ENCODE results near the gene MTMR10. TPM values are rescaled to one million over a fixed set of nuclear protein-coding genes. Genes with fewer than 3 reads are reported as not detected.

Gene MTMR10
- total and polyA plus RNA-seq, 2 of the 4 experiments (the other 2 are of a cell fraction): 11.2 to 13.8 TPM

- Histone ChIP-seq H2AK5ac (ENCODE audit: low read depth, low read length) (no peak overlapping the region), H3K18ac (ENCODE audit: low read depth, low read length) (no peak overlapping the region), H3K27me3 (ENCODE audit: control insufficient read depth, insufficient read depth, low read length) (no peaks in the 10 kb centered on the region), H4K91ac (ENCODE audit: insufficient read depth, low read depth, low read length) (no peak overlapping the region), H3K79me1 (ENCODE audit: low read depth in 1 of 2, low read length in 2 of 2) (no peaks in the 10 kb centered on the region), H2BK5ac (ENCODE audit: low read depth, low read length, poor library complexity, severe bottlenecking) (no peak overlapping the region), H2BK15ac (ENCODE audit: low read depth, low read length) (no peak overlapping the region), H4K20me1 (ENCODE audit: insufficient read depth, low read length) (peaks cover 12% of the 10 kb centered on the region; the same call in 1 of the 2 replicates), H3K4me3 (ENCODE audit: insufficient read depth, low read depth, low read length) (no peak overlapping the region), H3K36me3 (ENCODE audit: control insufficient read depth, insufficient read depth, low read length) (peaks cover 21% of the 10 kb centered on the region; the same call in 1 of the 2 replicates), H2BK120ac (ENCODE audit: low read depth, low read length) (no peak overlapping the region), H3K23ac (ENCODE audit: low read depth, low read length) (no peak overlapping the region), H4K5ac (ENCODE audit: low read depth, low read length) (no peak overlapping the region), H3K9me1 (ENCODE audit: insufficient read depth, low read length) (peaks cover 9% of the 10 kb centered on the region; the same call in 1 of the 2 replicates), H3K56ac (ENCODE audit: extremely low read depth, insufficient read depth, low read length) (no peak overlapping the region), H3K4me2 (ENCODE audit: low read depth, low read length) (no peak overlapping the region), H4K8ac (ENCODE audit: low read depth in 2 of 2, low read length in 2 of 2) (no peak overlapping the region), H3K9me3 (ENCODE audit: control insufficient read depth, insufficient read depth, low read length) (no peaks in the 10 kb centered on the region), H2AK9ac (replicated peaks; ENCODE audit: low read depth, low read length, poor library complexity) (no peak overlapping the region), H3K27ac (ENCODE audit: insufficient read depth, low read length) (no peak overlapping the region), H2BK20ac (ENCODE audit: low read depth, low read length) (no peak overlapping the region), H3K4ac (ENCODE audit: low read depth, low read length) (no peak overlapping the region), H3K9ac (ENCODE audit: low read depth, low read length) (no peak overlapping the region), H2AFZ (replicated peaks; ENCODE audit: low read length, poor library complexity) (no peak overlapping the region), H3K14ac (replicated peaks; ENCODE audit: low read depth, low read length) (no peak overlapping the region), H3K4me1 (ENCODE audit: control insufficient read depth, insufficient read depth, low read length) (peaks cover 3% of the 10 kb centered on the region)
- ChIA-PET CTCF (no interaction called here), POLR2A (ENCODE audit: unreplicated experiment) (no interaction called here)
- dilution Hi-C loops (cut with HindIII; ENCODE audit: low sequenced_read_pairs, unreplicated experiment): no loop called here
- no peak for DNase-seq
- TF ChIP-seq POLR2A (IDR thresholded peaks at IDR 0.05; ENCODE audit: low read depth, low read length) (no peak), CHD1 (IDR thresholded peaks at IDR 0.05; ENCODE audit: low read depth, low read length) (no peak), BHLHE40 (IDR thresholded peaks at IDR 0.05; ENCODE audit: low read depth, low read length) (no peak), MAZ (IDR thresholded peaks at IDR 0.05; ENCODE audit: borderline replicate concordance, low read depth, low read length) (no peak), SMC3 (IDR thresholded peaks at IDR 0.05; ENCODE audit: low read depth, low read length) (no peak), CEBPB (IDR thresholded peaks at IDR 0.05; ENCODE audit: low read depth, low read length) (no peak), FOS (IDR thresholded peaks at IDR 0.05; ENCODE audit: low read depth, low read length) (no peak), RFX5 (IDR thresholded peaks at IDR 0.05; ENCODE audit: low read depth, low read length) (no peak), RAD21 (IDR thresholded peaks at IDR 0.05; ENCODE audit: low read length) (no peak), MXI1 (IDR thresholded peaks at IDR 0.05; ENCODE audit: borderline replicate concordance, low read depth, low read length) (no peak), NFE2L2 (IDR thresholded peaks at IDR 0.05; ENCODE audit: low read depth, low read length) (no peak), ELK1 (IDR thresholded peaks at IDR 0.05; ENCODE audit: borderline replicate concordance, low read depth, low read length) (no peak), MAFK (IDR thresholded peaks at IDR 0.05; ENCODE audit: low read depth, low read length) (no peak), USF2 (IDR thresholded peaks at IDR 0.05; ENCODE audit: low read depth, low read length) (no peak), RCOR1 (IDR thresholded peaks at IDR 0.05; ENCODE audit: insufficient replicate concordance, low read length) (no peak)
- TF ChIP-seq, protein P1, sequence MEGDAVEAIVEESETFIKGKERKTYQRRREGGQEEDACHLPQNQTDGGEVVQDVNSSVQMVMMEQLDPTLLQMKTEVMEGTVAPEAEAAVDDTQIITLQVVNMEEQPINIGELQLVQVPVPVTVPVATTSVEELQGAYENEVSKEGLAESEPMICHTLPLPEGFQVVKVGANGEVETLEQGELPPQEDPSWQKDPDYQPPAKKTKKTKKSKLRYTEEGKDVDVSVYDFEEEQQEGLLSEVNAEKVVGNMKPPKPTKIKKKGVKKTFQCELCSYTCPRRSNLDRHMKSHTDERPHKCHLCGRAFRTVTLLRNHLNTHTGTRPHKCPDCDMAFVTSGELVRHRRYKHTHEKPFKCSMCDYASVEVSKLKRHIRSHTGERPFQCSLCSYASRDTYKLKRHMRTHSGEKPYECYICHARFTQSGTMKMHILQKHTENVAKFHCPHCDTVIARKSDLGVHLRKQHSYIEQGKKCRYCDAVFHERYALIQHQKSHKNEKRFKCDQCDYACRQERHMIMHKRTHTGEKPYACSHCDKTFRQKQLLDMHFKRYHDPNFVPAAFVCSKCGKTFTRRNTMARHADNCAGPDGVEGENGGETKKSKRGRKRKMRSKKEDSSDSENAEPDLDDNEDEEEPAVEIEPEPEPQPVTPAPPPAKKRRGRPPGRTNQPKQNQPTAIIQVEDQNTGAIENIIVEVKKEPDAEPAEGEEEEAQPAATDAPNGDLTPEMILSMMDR (conservative IDR thresholded peaks at IDR 0.05; ENCODE audit: low read depth, low read length): no peak
- ATAC-seq (ENCODE audit: low read depth): no peak
- in situ Hi-C loops (cut with MboI; ENCODE audit: low sequenced_read_pairs): no loop called here
- intact Hi-C loops (cut with micrococcal nuclease): no loop called here
- BruUV-seq (replicated peaks): no TSS peak
Measured at GRCh38 chr15:30933293-30933692, 58.1 kb downstream of the MTMR10 start.
